HEK293 (cell line): Measurements from ENCODE around the gene CNN2.
A peak's percentile ranks its signal among the peaks of the same experiment; 100 is the strongest.

Experiments used
- ATF2 ChIP-seq: fragments of 450-650 bp; formaldehyde crosslinking; IDR thresholded peaks from 2 replicates; pipeline ENCODE4 v1.5.1; 2016; ENCODE audit warnings: missing biosample characterization, missing genetic modification characterization, low read depth
- BCL11B ChIP-seq: fragments of 450-650 bp; formaldehyde crosslinking; IDR thresholded peaks from 2 replicates; pipeline ENCODE4 v1.5.1; 2016; ENCODE audit warnings: low read depth, missing biosample characterization, missing genetic modification characterization
- IKZF3 ChIP-seq: fragments of 450-650 bp; IDR thresholded peaks from 2 replicates; pipeline ENCODE4 v1.5.0; 2018; ENCODE audit warnings: missing biosample characterization, mild to moderate bottlenecking, missing genetic modification characterization, moderate library complexity
- MEIS1 ChIP-seq: sonication (generic); formaldehyde crosslinking; IDR thresholded peaks from 2 replicates; pipeline ENCODE4 v1.8.1; 2022; ENCODE audit warnings: missing genetic modification reagents, mild to moderate bottlenecking, borderline replicate concordance
- MZF1 ChIP-seq: fragments of 450-650 bp; formaldehyde crosslinking; IDR thresholded peaks from 2 replicates; pipeline ENCODE4 v1.5.1; 2017; ENCODE audit warnings: missing biosample characterization, missing genetic modification characterization, borderline replicate concordance
- OVOL3 ChIP-seq: fragments of 450-650 bp; formaldehyde crosslinking; IDR thresholded peaks from 2 replicates; pipeline ENCODE4 v1.5.1; 2016; ENCODE audit warnings: missing biosample characterization, missing genetic modification characterization
- PBX3 ChIP-seq: sonication (generic); formaldehyde crosslinking; IDR thresholded peaks from 2 replicates; pipeline ENCODE4 v1.8.1; 2022; ENCODE audit warnings: mild to moderate bottlenecking, moderate library complexity, missing genetic modification reagents
- REST ChIP-seq: fragments of 450-650 bp; formaldehyde crosslinking; IDR thresholded peaks from 2 replicates; pipeline ENCODE4 v1.5.1; 2016; ENCODE audit warnings: missing biosample characterization, missing genetic modification characterization
- SCRT1 ChIP-seq: fragments of 450-650 bp; formaldehyde crosslinking; IDR thresholded peaks from 2 replicates; pipeline ENCODE4 v1.5.1; 2016; ENCODE audit warnings: missing biosample characterization, missing genetic modification characterization, borderline replicate concordance
- SP2 ChIP-seq: fragments of 450-650 bp; formaldehyde crosslinking; IDR thresholded peaks from 2 replicates; pipeline ENCODE4 v1.5.1; 2016; ENCODE audit warnings: missing biosample characterization, missing genetic modification characterization
- SP7 ChIP-seq: fragments of 450-650 bp; formaldehyde crosslinking; IDR thresholded peaks from 2 replicates; pipeline ENCODE4 v1.5.1; 2016; ENCODE audit warnings: missing biosample characterization, missing genetic modification characterization
- ZBTB11 ChIP-seq: fragments of 450-650 bp; formaldehyde crosslinking; conservative IDR thresholded peaks from 2 replicates; pipeline ENCODE4 v1.5.1; 2016; ENCODE audit warnings: low read depth, missing biosample characterization, missing genetic modification characterization
- ZBTB49 ChIP-seq: fragments of 450-650 bp; formaldehyde crosslinking; IDR thresholded peaks from 2 replicates; pipeline ENCODE4 v1.5.1; 2016; ENCODE audit warnings: missing biosample characterization, missing genetic modification characterization, low read depth
- ZNF18 ChIP-seq: fragments of 450-650 bp; formaldehyde crosslinking; IDR thresholded peaks from 2 replicates; pipeline ENCODE4 v1.5.1; 2016; ENCODE audit warnings: missing biosample characterization, missing genetic modification characterization
- ZNF202 ChIP-seq: fragments of 450-650 bp; formaldehyde crosslinking; IDR thresholded peaks from 2 replicates; pipeline ENCODE4 v1.5.1; 2016; ENCODE audit warnings: missing biosample characterization, missing genetic modification characterization, borderline replicate concordance
- ZNF274 ChIP-seq, 2 experiments: fragments of 200-500 bp in 1 of 2; fragments of 450-650 bp in 1 of 2; sonication (Bioruptor generic) in 1 of 2; formaldehyde crosslinking in 1 of 2; IDR thresholded peaks; 2 replicates each; pipeline versions ENCODE4 v1.5.1 to v1.6.1; 2014 to 2016; ENCODE audit warnings: borderline replicate concordance in 1 of 2, inconsistent platforms in 1 of 2, low read length in 1 of 2, missing biosample characterization in 1 of 2, missing genetic modification characterization in 1 of 2
- ZNF302 ChIP-seq: fragments of 450-650 bp; formaldehyde crosslinking; IDR thresholded peaks from 2 replicates; pipeline ENCODE4 v1.5.1; 2016; ENCODE audit warnings: missing biosample characterization, missing genetic modification characterization, low read depth
- ZNF311 ChIP-seq: fragments of 450-650 bp; formaldehyde crosslinking; IDR thresholded peaks from 2 replicates; pipeline ENCODE4 v1.5.1; 2017; ENCODE audit warnings: missing biosample characterization, missing genetic modification characterization, borderline replicate concordance
- ZNF341 ChIP-seq: fragments of 450-650 bp; formaldehyde crosslinking; IDR thresholded peaks from 2 replicates; pipeline ENCODE4; 2016; ENCODE audit warnings: low read depth, missing biosample characterization, missing genetic modification characterization
- ZNF544 ChIP-seq: fragments of 450-650 bp; formaldehyde crosslinking; IDR thresholded peaks from 2 replicates; pipeline ENCODE4 v1.5.0; 2017; ENCODE audit warnings: missing biosample characterization, missing genetic modification characterization
- ZNF555 ChIP-seq: fragments of 450-650 bp; formaldehyde crosslinking; conservative IDR thresholded peaks from 2 replicates; pipeline ENCODE4 v1.5.1; 2017; ENCODE audit warnings: missing biosample characterization, mild to moderate bottlenecking, missing genetic modification characterization, inconsistent platforms
- ZNF596 ChIP-seq: fragments of 450-650 bp; IDR thresholded peaks from 2 replicates; pipeline ENCODE4 v1.5.0; 2018; ENCODE audit warnings: missing biosample characterization, mild to moderate bottlenecking, missing genetic modification characterization, moderate library complexity
- ZNF658 ChIP-seq: fragments of 450-650 bp; formaldehyde crosslinking; IDR thresholded peaks from 2 replicates; pipeline ENCODE4; 2016; ENCODE audit warnings: missing biosample characterization, missing genetic modification characterization
- ZNF670 ChIP-seq: fragments of 450-650 bp; formaldehyde crosslinking; IDR thresholded peaks from 2 replicates; pipeline ENCODE4 v1.5.1; 2016; ENCODE audit warnings: missing biosample characterization, missing genetic modification characterization, low read depth
- ZSCAN16 ChIP-seq: fragments of 450-650 bp; formaldehyde crosslinking; IDR thresholded peaks from 2 replicates; pipeline ENCODE4 v1.5.1; 2016; ENCODE audit warnings: missing biosample characterization, missing genetic modification characterization

The CNN2 gene

GRCh38 chr19:1017115-1017905 lies 9.1 kb upstream of the CNN2 start (continued):
- no peak for TF ChIP-seq ZNF274 (IDR thresholded peaks at IDR 0.05; ENCODE audit: low read length)
- TF ChIP-seq ZNF274 (tag by site-specific recombination; IDR thresholded peaks at IDR 0.05; ENCODE audit: borderline replicate concordance) = no peak
- peak; percentile 51; the same call in 1 of the 2 replicates for TF ChIP-seq SP7 (tag by site-specific recombination)
- no peak for TF ChIP-seq ZSCAN16 (tag by site-specific recombination)
- TF ChIP-seq ZNF341 (tag by site-specific recombination) = peak; percentile 86
- TF ChIP-seq ZNF544 (tag by site-specific recombination) = no peak
- TF ChIP-seq ZBTB11 = no peak
- no peak for TF ChIP-seq ZNF302
- TF ChIP-seq MZF1 (tag by site-specific recombination) = no peak
- no peak for TF ChIP-seq ZNF596 (tag by site-specific recombination)
- TF ChIP-seq ZNF670 (tag by site-specific recombination) = no peak
- TF ChIP-seq SP2 (tag by site-specific recombination) = peak; percentile 47
- TF ChIP-seq ZNF18 (tag by site-specific recombination) = no peak
- TF ChIP-seq ATF2 = no peak
- TF ChIP-seq OVOL3 (tag by site-specific recombination) = no peak
- peak; percentile 31; the same call in 1 of the 2 replicates for TF ChIP-seq BCL11B (tag by site-specific recombination)
- TF ChIP-seq ZBTB49 (tag by site-specific recombination) = no peak
- no peak for TF ChIP-seq ZNF311 (tag by site-specific recombination)
- no peak for TF ChIP-seq ZNF555 (tag by site-specific recombination)
- no peak for TF ChIP-seq IKZF3
- TF ChIP-seq PBX3 (CRISPR knock-in tag) = no peak
- TF ChIP-seq REST (tag by site-specific recombination) = no peak
- no peak for TF ChIP-seq SCRT1
- no peak for TF ChIP-seq ZNF658
- TF ChIP-seq ZNF202 (tag by site-specific recombination) = no peak
- no peak for TF ChIP-seq MEIS1
